Large intestine (tissue), 3 donors: ENCODE measurements around the gene TBXAS1. TPM values are rescaled to one million over a fixed set of nuclear protein-coding genes. Genes with fewer than 3 reads are reported as not detected.
A peak's percentile ranks its signal among the peaks of the same experiment; 100 is the strongest.

Experiments
- DNase-seq, 2 donors: peaks; one replicate each; pipeline versions ENCODE4 v3.0.0 to v3.0.0-alpha.2; 2013
- H3K27ac ChIP-seq: one replicate; pipeline ENCODE4 v1.5.1; 2013; ENCODE audit warnings: low read length
- H3K27me3 ChIP-seq: 2 replicates; pipeline ENCODE4 v1.6.1; 2013; ENCODE audit warnings: low read length; ENCODE audit not compliant: control insufficient read depth, insufficient read depth
- H3K36me3 ChIP-seq: 2 replicates; pipeline ENCODE4 v1.6.1; 2013; ENCODE audit warnings: low read length; ENCODE audit not compliant: control insufficient read depth, insufficient read depth
- H3K4me1 ChIP-seq: one replicate; pipeline ENCODE4 v1.6.1; 2013; ENCODE audit warnings: low read length; ENCODE audit not compliant: control insufficient read depth, insufficient read depth
- H3K4me3 ChIP-seq: one replicate; pipeline ENCODE4 v1.5.1; 2013; ENCODE audit warnings: low read length
- H3K9me3 ChIP-seq: one replicate; pipeline ENCODE4 v1.6.1; 2013; ENCODE audit warnings: mild to moderate bottlenecking, low read depth, low read length, moderate library complexity; ENCODE audit not compliant: control insufficient read depth
- WGBS: methylation state at CpG from one replicate; pipeline ENCODE4 v1.1.5; 2013; ENCODE audit warnings: low lambda C conversion rate; ENCODE audit not compliant: insufficient coverage; 5-methylcytosine and 5-hydroxymethylcytosine counted together
- polyA plus RNA-seq: library from polyadenylated mRNA; unstranded; fragments of 120-200 nt; gene quantifications from one replicate; pipeline ENCODE4 v1.2.1, GENCODE V29; 2013

Gene TBXAS1
- polyA plus RNA-seq, 1 donor, result 9.6 TPM

DNA sequence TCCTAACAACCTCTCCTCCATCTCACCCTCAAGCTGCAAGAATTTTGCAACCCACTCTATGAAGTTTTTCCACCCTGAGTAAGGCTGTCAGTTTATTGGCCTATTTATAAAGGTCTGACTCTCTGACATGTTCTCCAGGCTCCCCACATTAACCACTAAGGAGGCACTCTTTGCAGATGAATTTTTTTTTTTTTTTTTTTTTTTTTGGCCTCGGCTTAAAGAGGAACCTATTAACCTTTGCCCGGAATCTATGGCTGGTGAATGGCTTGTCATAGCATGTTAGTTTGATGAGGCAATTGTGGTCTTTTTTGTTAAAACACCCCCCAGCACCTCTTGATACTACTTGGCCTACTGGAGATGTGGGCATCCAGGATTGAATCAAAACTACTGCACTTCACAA is 57.1 kb downstream of the TBXAS1 start:
- Histone ChIP-seq H3K27ac (no peak overlapping the region), H3K9me3 (no peaks in the 10 kb centered on the region), H3K36me3 (no peaks in the 10 kb centered on the region), H3K27me3 (no peaks in the 10 kb centered on the region), H3K4me3 (no peak overlapping the region), H3K4me1 (no peaks in the 10 kb centered on the region)
- peak in 1 of 2 donors; percentile 6 for DNase-seq
- no CpG with 5 or more reads among the region's 2 CpGs for WGBS

- no peaks in the 10 kb centered on the region for H3K4me1 ChIP-seq
- H3K9me3 ChIP-seq, result no peaks in the 10 kb centered on the region
- no CpG with 5 or more reads among the region's 2 CpGs for WGBS
- no peak overlapping the region for H3K4me3 ChIP-seq
- DNase-seq, result no peak
- H3K27ac ChIP-seq, result no peak overlapping the region
- no peaks in the 10 kb centered on the region for H3K27me3 ChIP-seq
- no peaks in the 10 kb centered on the region for H3K36me3 ChIP-seq
Observed at GRCh38 chr7:139886899-139887298, 57.8 kb downstream of the TBXAS1 start.

DNA sequence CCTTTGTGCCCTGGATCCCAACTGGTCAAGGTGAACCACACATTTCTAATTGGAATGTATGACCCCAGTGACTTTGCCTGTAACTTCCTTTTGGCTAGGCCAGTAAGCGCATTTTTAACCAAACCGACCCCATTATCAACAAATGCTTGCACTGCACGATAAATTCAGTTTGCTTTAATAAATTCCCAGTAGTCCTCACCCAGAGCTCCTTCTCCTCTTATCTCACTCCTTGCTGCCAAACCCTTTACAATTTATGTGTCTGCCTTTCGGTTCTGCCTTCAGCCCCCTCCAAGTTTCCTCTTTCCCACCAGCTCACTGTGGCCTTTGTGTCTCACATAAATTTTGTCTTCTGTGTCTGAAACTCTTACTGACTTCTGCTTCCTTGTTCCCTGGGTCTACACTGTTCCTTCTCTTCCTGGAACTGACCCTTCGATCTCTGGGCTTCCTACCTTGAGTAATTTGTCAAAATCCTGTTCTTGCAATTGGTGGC is 59.0 kb downstream of the TBXAS1 start:
- H3K27me3 ChIP-seq, result no peaks in the 10 kb centered on the region
- H3K4me1 ChIP-seq, result no peaks in the 10 kb centered on the region
- no peaks in the 10 kb centered on the region for H3K36me3 ChIP-seq
- no peak for DNase-seq
- H3K4me3 ChIP-seq, result no peak overlapping the region
- H3K27ac ChIP-seq, result no peak overlapping the region
- WGBS, result 63% methylated on average over 4 of the region's 5 CpGs
- no peaks in the 10 kb centered on the region for H3K9me3 ChIP-seq

- Histone ChIP-seq H3K4me1 (no peaks in the 10 kb centered on the region), H3K27me3 (peaks cover 3% of the 10 kb centered on the region), H3K27ac (no peak overlapping the region), H3K36me3 (no peaks in the 10 kb centered on the region), H3K4me3 (no peak overlapping the region), H3K9me3 (no peaks in the 10 kb centered on the region)
- 100% methylated on average over 1 of the region's 5 CpGs for WGBS
- no peak for DNase-seq
Observed at GRCh38 chr7:139889186-139889871, 60.3 kb downstream of the TBXAS1 start.

DNA sequence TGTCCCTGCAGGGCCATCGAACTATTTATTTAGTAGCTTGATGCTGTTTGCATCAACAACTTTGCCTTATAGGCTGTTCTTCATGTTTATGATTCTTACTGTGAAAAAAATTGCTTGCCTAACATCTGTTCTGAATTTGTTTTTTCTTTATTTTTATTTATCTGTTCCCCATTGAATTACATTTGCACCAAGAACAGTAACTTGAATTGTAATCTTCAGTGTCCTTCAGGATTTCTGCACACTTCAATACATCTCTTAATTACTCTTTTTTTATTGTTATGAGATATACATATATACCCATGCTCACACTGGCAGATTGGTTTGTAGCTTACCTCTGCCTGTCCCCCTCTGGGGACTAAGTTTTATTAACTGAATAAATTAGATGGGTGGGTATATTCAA is 64.4 kb downstream of the TBXAS1 start:
- no peaks in the 10 kb centered on the region for H3K36me3 ChIP-seq
- WGBS, result 100% methylated on average over 1 of the region's 1 CpG
- H3K4me1 ChIP-seq, result no peaks in the 10 kb centered on the region
- no peak overlapping the region for H3K4me3 ChIP-seq
- no peak overlapping the region for H3K27ac ChIP-seq
- peaks cover 3% of the 10 kb centered on the region for H3K27me3 ChIP-seq
- H3K9me3 ChIP-seq, result no peaks in the 10 kb centered on the region
- no peak for DNase-seq

- no peaks in the 10 kb centered on the region for H3K9me3 ChIP-seq
- no peak for DNase-seq
Observed at GRCh38 chr7:139893999-139894398, 64.9 kb downstream of the TBXAS1 start.

DNA sequence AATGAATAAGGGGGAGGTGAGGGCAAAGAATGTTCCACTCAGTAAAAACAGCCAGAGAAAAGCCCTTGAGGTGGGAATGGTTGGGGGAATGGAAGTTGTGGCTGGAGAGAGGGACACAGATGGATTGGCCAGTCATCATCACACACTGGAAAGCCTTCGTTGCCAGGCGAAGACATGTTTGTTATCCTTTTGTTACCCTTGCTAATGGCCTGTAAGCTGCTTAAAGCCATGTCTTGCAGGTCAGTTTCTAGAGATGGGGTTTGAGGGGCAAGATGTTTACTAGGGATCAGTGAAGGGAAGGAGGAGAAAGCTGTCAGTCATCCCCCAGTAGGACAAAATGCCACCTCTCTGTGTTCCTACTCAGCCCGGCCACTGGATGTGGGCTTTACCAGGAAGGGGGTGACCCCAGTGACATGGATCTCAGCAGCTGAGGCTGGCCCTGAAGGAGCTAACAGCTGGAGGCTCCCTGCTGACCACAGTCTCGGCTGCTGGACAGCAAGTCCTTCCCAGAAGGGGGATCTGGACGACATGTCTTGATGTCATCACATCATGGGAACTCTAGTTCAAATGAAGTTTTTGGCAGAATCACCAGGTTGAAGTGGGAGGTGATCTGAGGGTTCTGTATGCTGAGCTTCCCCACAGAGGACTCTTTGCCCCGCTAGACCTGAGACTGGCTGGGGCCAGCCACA is 66.2 kb downstream of the TBXAS1 start:
- Histone ChIP-seq H3K27ac (no peak overlapping the region), H3K9me3 (no peaks in the 10 kb centered on the region), H3K36me3 (no peaks in the 10 kb centered on the region), H3K4me3 (no peak overlapping the region), H3K4me1 (no peaks in the 10 kb centered on the region), H3K27me3 (peaks cover 3% of the 10 kb centered on the region)
- WGBS, result no CpG with 5 or more reads among the region's 6 CpGs
- DNase-seq, result no peak

More at GRCh38 chr7:139893999-139894398, 64.9 kb downstream of the TBXAS1 start:
- WGBS, result no CpG with 5 or more reads among the region's 4 CpGs
- Histone ChIP-seq H3K27ac (no peak overlapping the region), H3K4me1 (no peaks in the 10 kb centered on the region), H3K4me3 (no peak overlapping the region), H3K36me3 (no peaks in the 10 kb centered on the region), H3K27me3 (peaks cover 3% of the 10 kb centered on the region)

DNA sequence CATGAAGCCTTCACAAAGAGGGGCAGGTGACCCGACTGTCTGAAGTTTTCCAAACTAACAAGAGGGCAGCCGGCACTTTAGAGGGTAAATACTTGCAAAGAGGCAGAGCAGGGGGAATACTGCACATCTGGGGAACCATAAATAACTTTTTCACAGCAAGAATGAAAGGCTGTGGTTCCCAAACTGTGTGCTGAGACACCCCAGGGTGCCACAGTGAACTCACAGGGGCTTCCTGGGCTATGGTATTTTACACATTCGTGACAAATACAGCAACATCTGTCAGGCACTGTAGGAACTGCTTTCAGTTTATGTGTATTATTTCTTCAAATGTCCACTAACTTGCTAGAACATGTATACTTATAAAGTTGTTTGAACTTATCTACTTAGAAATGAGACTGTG is 67.2 kb downstream of the TBXAS1 start:
- no peaks in the 10 kb centered on the region for H3K4me1 ChIP-seq
- no peak for DNase-seq
- no peaks in the 10 kb centered on the region for H3K9me3 ChIP-seq
- no CpG with 5 or more reads among the region's 3 CpGs for WGBS
- no peaks in the 10 kb centered on the region for H3K36me3 ChIP-seq
- no peak overlapping the region for H3K4me3 ChIP-seq
- no peak overlapping the region for H3K27ac ChIP-seq
- H3K27me3 ChIP-seq, result peaks cover 3% of the 10 kb centered on the region

DNA sequence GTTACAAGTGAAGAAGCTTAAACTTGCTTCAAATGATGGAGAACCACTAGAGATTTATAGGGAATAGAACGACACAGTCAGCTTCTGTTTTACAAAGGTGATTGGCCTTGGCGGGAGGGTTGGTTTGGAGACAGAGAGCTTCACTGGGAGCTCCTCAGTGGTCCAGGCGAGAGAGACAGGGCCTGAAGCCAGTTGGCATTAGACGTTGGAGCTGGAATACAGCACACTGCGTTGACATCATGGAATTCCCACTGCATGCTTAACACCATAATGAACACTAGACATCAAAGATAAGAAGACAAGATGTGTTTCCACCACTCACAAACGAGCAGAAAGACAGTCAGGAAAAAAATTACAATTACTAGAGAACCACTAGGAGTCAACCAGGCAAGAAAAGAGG is 67.8 kb downstream of the TBXAS1 start:
- Histone ChIP-seq H3K36me3 (no peaks in the 10 kb centered on the region), H3K27ac (no peak overlapping the region), H3K4me1 (no peaks in the 10 kb centered on the region), H3K27me3 (peaks cover 3% of the 10 kb centered on the region), H3K9me3 (no peaks in the 10 kb centered on the region), H3K4me3 (no peak overlapping the region)
- no CpG with 5 or more reads among the region's 6 CpGs for WGBS
- DNase-seq, result no peak

GRCh38 chr7:139897422-139898090 is 68.5 kb downstream of the TBXAS1 start:
- Histone ChIP-seq H3K27ac (no peak overlapping the region), H3K4me3 (no peak overlapping the region), H3K27me3 (peaks cover 3% of the 10 kb centered on the region), H3K4me1 (no peaks in the 10 kb centered on the region), H3K9me3 (no peaks in the 10 kb centered on the region), H3K36me3 (no peaks in the 10 kb centered on the region)
- WGBS, result no CpG with 5 or more reads among the region's 5 CpGs
- DNase-seq, result peak in 1 of 2 donors; percentile 15
